HUES48 (cell line): ENCODE data around the gene FHIT.

Experiments
- H3K27ac ChIP-seq: one replicate; pipeline ENCODE4 v1.7.0; 2013; ENCODE audit warnings: low read depth, low read length, inconsistent platforms
- H3K27me3 ChIP-seq: 2 replicates; pipeline ENCODE4 v1.6.1; 2013; ENCODE audit warnings: mild to moderate bottlenecking, low read length; ENCODE audit not compliant: control insufficient read depth, insufficient read depth
- H3K36me3 ChIP-seq: 2 replicates; pipeline ENCODE4 v1.6.1; 2013; ENCODE audit warnings: low read length; ENCODE audit not compliant: control insufficient read depth, insufficient read depth
- H3K4me1 ChIP-seq: 2 replicates; pipeline ENCODE4 v1.6.1; 2013; ENCODE audit warnings: mild to moderate bottlenecking, low read length; ENCODE audit not compliant: control insufficient read depth, insufficient read depth
- H3K4me3 ChIP-seq: 2 replicates; pipeline ENCODE4 v1.5.1; 2013; ENCODE audit warnings: mild to moderate bottlenecking, low read depth, low read length
- H3K9ac ChIP-seq: 2 replicates; pipeline ENCODE4 v1.6.1; 2013; ENCODE audit warnings: mild to moderate bottlenecking, low read depth, low read length, moderate library complexity
- H3K9me3 ChIP-seq: 2 replicates; pipeline ENCODE4 v1.6.1; 2013; ENCODE audit warnings: low read length; ENCODE audit not compliant: control insufficient read depth, insufficient read depth

Gene FHIT

DNA sequence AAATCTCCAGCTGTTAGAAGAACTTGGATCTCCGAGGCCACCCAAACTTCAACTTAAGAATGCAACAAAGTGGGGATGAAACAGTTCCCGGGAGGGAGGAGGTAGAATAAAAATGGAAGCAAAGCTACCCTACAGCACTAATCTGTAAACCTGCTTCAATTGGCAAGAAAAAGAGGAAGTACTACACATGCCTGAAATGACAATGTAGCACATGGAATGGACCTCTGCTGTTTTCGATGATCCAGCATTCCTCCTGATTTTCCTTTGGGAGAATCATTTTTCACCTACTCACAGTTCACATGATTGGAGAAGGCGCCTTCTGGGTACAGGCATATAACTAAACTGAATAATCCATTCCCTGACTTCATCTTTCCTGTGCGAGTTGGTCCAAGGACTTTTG, 1081.5 kb downstream of the FHIT start:
- H3K27ac ChIP-seq, result no peak overlapping the region
- H3K9me3 ChIP-seq, result no peaks in the 10 kb centered on the region
- no peak overlapping the region for H3K4me3 ChIP-seq
- H3K36me3 ChIP-seq, result no peaks in the 10 kb centered on the region
- H3K27me3 ChIP-seq, result no peaks in the 10 kb centered on the region
- H3K9ac ChIP-seq, result no peak overlapping the region
- H3K4me1 ChIP-seq, result no peaks in the 10 kb centered on the region

DNA sequence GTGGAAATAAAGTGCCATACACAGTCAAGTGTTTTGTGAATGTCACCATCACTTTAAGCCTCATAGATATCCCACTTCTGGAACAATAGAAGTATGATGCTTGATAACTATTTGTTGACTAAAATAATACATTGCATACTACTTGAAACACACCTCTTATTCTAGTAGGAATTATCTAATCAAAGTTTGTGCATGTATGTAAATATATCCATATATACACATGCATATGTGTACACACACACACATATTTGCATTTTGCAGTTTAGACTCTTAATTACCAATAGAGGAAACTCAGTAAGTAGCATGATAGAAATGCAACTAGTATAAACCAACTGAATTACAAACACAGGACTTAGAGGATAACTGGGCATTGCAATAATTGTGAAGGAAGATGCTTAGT, 1084.1 kb downstream of the FHIT start:
- Histone ChIP-seq H3K36me3 (no peaks in the 10 kb centered on the region), H3K27ac (no peak overlapping the region), H3K27me3 (no peaks in the 10 kb centered on the region), H3K9me3 (no peaks in the 10 kb centered on the region), H3K4me3 (no peak overlapping the region), H3K4me1 (no peaks in the 10 kb centered on the region), H3K9ac (no peak overlapping the region)

- Histone ChIP-seq H3K27me3 (no peaks in the 10 kb centered on the region), H3K27ac (no peak overlapping the region), H3K9me3 (no peaks in the 10 kb centered on the region), H3K36me3 (no peaks in the 10 kb centered on the region), H3K4me1 (no peaks in the 10 kb centered on the region), H3K9ac (no peak overlapping the region), H3K4me3 (no peak overlapping the region)
Observed at GRCh38 chr3:60160822-60161748, 1090.2 kb downstream of the FHIT start.

GRCh38 chr3:60160111-60160821, 1091.0 kb downstream of the FHIT start:
- no peaks in the 10 kb centered on the region for H3K4me1 ChIP-seq
- no peak overlapping the region for H3K9ac ChIP-seq
- H3K9me3 ChIP-seq, result no peaks in the 10 kb centered on the region
- H3K27me3 ChIP-seq, result no peaks in the 10 kb centered on the region
- no peaks in the 10 kb centered on the region for H3K36me3 ChIP-seq
- no peak overlapping the region for H3K27ac ChIP-seq
- no peak overlapping the region for H3K4me3 ChIP-seq

DNA sequence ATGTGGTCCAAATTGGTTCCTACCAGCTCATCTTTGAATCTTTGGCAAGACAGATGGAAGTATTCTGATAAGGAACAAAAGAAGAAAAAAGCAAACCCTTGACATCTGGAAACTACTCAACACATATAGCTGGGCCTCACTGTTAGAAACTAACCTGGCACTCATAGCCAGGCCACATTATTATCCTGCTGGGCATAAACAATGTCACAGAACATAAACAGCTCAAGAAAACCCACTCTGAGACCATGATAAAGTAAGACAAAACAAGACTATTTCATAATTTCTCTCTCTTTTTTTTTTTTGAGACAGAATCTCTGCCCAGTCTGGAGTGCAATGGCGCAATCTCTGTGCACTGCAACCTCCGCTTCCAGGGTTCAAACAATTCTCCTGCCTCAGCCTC, 1093.2 kb downstream of the FHIT start:
- no peaks in the 10 kb centered on the region for H3K27me3 ChIP-seq

DNA sequence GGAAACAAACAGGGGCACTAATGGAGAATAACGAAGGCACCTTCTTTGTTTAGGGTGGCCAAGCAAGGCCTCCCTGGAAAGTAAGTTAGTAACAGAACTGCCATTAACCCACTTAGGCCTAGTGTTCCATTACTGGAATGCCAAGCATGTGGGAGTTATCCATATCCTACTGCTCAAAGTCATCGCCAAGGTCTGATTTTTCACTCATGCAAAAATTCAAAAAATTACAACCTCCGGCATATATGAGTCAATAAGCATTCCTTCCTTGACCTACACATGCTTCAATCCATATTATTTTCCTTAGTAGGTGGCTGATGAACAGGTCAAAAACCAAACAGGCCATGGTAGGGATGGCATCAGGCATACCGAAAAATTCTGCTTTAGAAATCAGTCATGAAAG, 1097.2 kb downstream of the FHIT start:
- no peak overlapping the region for H3K4me3 ChIP-seq
- no peaks in the 10 kb centered on the region for H3K4me1 ChIP-seq

More for the DNA sequence above, 1093.2 kb downstream of the FHIT start:
- H3K9ac ChIP-seq, result no peak overlapping the region
- H3K36me3 ChIP-seq, result no peaks in the 10 kb centered on the region
- no peaks in the 10 kb centered on the region for H3K4me1 ChIP-seq
- no peaks in the 10 kb centered on the region for H3K9me3 ChIP-seq
- H3K27ac ChIP-seq, result no peak overlapping the region
- no peak overlapping the region for H3K4me3 ChIP-seq

DNA sequence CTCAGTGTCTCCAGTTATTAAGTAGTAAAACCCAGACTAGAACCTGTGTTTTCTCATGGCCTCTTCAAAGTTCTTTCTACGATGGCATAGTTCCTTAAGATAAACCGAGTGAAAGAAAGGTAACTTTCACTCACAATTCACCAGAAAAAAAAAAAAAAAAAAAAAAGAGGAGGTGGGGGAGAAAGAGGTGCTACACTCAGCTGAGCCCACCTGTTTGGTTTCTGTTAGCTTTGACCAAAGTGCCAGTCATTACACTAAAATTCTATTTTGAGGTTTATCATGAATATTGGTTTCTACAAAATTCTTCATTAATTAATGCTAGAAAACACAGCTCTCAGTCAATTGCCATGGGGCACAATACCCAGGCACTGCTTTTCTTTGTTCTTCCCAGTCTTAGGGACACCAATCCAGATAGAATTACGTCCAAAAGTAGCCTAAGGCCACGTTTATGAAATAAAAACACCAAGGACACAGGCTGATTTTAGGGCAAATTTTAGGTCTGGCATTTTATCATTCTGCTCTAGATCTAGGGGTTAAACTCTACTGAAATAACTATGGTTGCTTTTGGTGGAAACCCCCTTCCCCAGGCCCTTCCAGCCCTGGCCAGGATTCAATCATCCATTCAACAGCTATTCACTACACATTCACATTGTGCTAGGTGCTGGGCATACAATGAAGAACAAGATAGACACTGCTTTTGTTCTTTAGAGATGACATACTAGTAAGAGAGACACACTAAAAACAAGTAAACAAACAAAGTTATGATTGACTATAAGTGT, 1097.8 kb downstream of the FHIT start:
- Histone ChIP-seq H3K27ac (no peak overlapping the region), H3K4me1 (no peaks in the 10 kb centered on the region), H3K9me3 (no peaks in the 10 kb centered on the region), H3K4me3 (no peak overlapping the region), H3K9ac (no peak overlapping the region), H3K36me3 (no peaks in the 10 kb centered on the region), H3K27me3 (no peaks in the 10 kb centered on the region)

More for the DNA sequence above, 1097.2 kb downstream of the FHIT start:
- no peak overlapping the region for H3K9ac ChIP-seq
- no peak overlapping the region for H3K27ac ChIP-seq
- no peaks in the 10 kb centered on the region for H3K9me3 ChIP-seq
- no peaks in the 10 kb centered on the region for H3K27me3 ChIP-seq
- no peaks in the 10 kb centered on the region for H3K36me3 ChIP-seq

DNA sequence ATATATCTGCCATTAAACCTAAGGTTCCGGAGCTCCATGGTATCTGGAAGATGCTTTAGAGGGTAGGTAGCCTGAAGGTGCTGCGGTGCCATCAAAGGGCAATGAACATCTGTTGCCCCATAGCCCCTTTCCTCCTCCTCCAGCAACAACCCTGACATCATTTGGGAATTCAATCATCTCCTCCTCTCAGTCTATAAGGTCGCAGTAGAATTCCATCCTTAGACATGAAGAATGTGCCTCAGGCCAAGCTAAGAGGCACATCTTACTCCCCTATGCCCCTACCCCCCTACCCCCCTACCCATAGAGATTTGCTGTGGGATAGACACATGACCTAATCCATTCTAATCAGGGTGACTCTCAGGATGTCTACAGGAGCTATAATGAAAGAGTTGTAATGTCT, 1101.8 kb downstream of the FHIT start:
- Histone ChIP-seq H3K4me3 (no peak overlapping the region), H3K36me3 (no peaks in the 10 kb centered on the region), H3K9ac (no peak overlapping the region), H3K4me1 (peaks cover 13% of the 10 kb centered on the region), H3K9me3 (no peaks in the 10 kb centered on the region), H3K27me3 (no peaks in the 10 kb centered on the region), H3K27ac (no peak overlapping the region)

GRCh38 chr3:60147249-60147950, 1103.9 kb downstream of the FHIT start:
- no peak overlapping the region for H3K27ac ChIP-seq
- no peaks in the 10 kb centered on the region for H3K9me3 ChIP-seq
- H3K4me3 ChIP-seq, result no peak overlapping the region
- H3K27me3 ChIP-seq, result no peaks in the 10 kb centered on the region
- peaks cover 13% of the 10 kb centered on the region for H3K4me1 ChIP-seq
- H3K9ac ChIP-seq, result no peak overlapping the region
- H3K36me3 ChIP-seq, result no peaks in the 10 kb centered on the region

DNA sequence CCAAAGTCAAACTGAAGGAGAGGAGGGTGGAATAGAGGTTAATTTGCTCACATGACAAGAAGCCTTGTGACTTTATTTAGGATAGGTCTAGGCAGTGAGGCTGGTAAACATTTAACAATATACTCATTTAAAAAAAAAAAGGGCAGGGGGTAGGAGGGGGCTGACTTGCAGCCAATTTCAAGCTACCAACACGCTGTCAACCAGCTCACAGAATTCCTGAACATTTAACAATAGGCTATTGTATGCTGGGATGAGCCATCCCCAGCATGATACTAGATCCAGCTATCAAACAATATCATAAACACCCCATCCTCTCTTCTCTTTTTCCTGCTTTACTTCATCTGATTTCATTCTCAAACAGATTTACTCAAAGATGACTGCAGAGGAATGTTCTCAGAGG, 1105.1 kb downstream of the FHIT start:
- H3K36me3 ChIP-seq, result no peaks in the 10 kb centered on the region
- H3K27me3 ChIP-seq, result no peaks in the 10 kb centered on the region
- H3K27ac ChIP-seq, result no peak overlapping the region
- H3K9me3 ChIP-seq, result no peaks in the 10 kb centered on the region
- H3K4me1 ChIP-seq, result peaks cover 22% of the 10 kb centered on the region
- H3K4me3 ChIP-seq, result no peak overlapping the region
- H3K9ac ChIP-seq, result no peak overlapping the region
